ENCODE measurements around the gene KCNJ9.

GRCh38 chr1:160085686-160086455, 4.5 kb downstream of the KCNJ9 start:
- no peak for TF ChIP-seq TAF1 (conservative IDR thresholded peaks at IDR 0.05)
- peak; percentile 82 for TF ChIP-seq CTCF (IDR thresholded peaks at IDR 0.05; ENCODE audit: low read depth, low read length, missing input control)
- no peak for TF ChIP-seq EGR1 (IDR thresholded peaks at IDR 0.05; ENCODE audit: low read depth in 2 of 2)
- TF ChIP-seq ZBTB33 (IDR thresholded peaks at IDR 0.05) = no peak
- no peak for TF ChIP-seq JUND (IDR thresholded peaks at IDR 0.05)
- no peak for TF ChIP-seq MAX (IDR thresholded peaks at IDR 0.05)
- no peak for TF ChIP-seq REST (IDR thresholded peaks at IDR 0.05)
- no peak for TF ChIP-seq HNF4A (conservative IDR thresholded peaks at IDR 0.05)
- no peak for TF ChIP-seq NR2F2 (IDR thresholded peaks at IDR 0.05)
- no peak for TF ChIP-seq FOXA1 (IDR thresholded peaks at IDR 0.05)
- TF ChIP-seq SP1 (IDR thresholded peaks at IDR 0.05) = no peak
- TF ChIP-seq, protein P1, sequence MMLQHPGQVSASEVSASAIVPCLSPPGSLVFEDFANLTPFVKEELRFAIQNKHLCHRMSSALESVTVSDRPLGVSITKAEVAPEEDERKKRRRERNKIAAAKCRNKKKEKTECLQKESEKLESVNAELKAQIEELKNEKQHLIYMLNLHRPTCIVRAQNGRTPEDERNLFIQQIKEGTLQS (IDR thresholded peaks at IDR 0.05) = no peak
- no peak for TF ChIP-seq GABPA (IDR thresholded peaks at IDR 0.05 in 1 of 2, conservative IDR thresholded peaks at IDR 0.05 in 1 of 2)
- no peak for TF ChIP-seq RXRA (IDR thresholded peaks at IDR 0.05)

Measured in liver (tissue), 3 donors.